ENCODE measurements around the gene TRHDE. TPM values are rescaled to one million over a fixed set of nuclear protein-coding genes. Genes with fewer than 3 reads are reported as not detected.

TRHDE gene
- total RNA-seq, 3 donors from 2014 or later = 0.98 to 43.2 (median 2.2) TPM

- Histone ChIP-seq H3K36me3 (no peaks in the 10 kb centered on the region), H3K4me3 (no peak overlapping the region), H3K4me1 (no peaks in the 10 kb centered on the region), H3K27me3 (no peaks in the 10 kb centered on the region), H3K27ac (no peak overlapping the region), H3K9me3 (no peaks in the 10 kb centered on the region)
- intact Hi-C loops (cut with DNase I; ENCODE audit: low total_unique reads) = no loop called here
- TF ChIP-seq POLR2A (IDR thresholded peaks at IDR 0.05) = no peak
- TF ChIP-seq CTCF (IDR thresholded peaks at IDR 0.05) = no peak
- no peak for TF ChIP-seq POLR2AphosphoS5 (IDR thresholded peaks at IDR 0.05)
- no peak for DNase-seq (ENCODE audit: low spot score in 2 of 2)
Observed at GRCh38 chr12:72610854-72611358, 338.7 kb downstream of the TRHDE start.

GRCh38 chr12:72612171-72612570 lies 340.0 kb downstream of the TRHDE start:
- H3K27me3 ChIP-seq = no peaks in the 10 kb centered on the region
- H3K36me3 ChIP-seq = no peaks in the 10 kb centered on the region
- DNase-seq (ENCODE audit: low spot score in 2 of 2) = no peak
- H3K27ac ChIP-seq = no peak overlapping the region
- no peaks in the 10 kb centered on the region for H3K4me1 ChIP-seq
- intact Hi-C loops (cut with DNase I; ENCODE audit: low total_unique reads) = no loop called here
- TF ChIP-seq POLR2AphosphoS5 (IDR thresholded peaks at IDR 0.05) = no peak
- no peak for TF ChIP-seq CTCF (IDR thresholded peaks at IDR 0.05)
- no peak for TF ChIP-seq POLR2A (IDR thresholded peaks at IDR 0.05)
- no peak overlapping the region for H3K4me3 ChIP-seq
- no peaks in the 10 kb centered on the region for H3K9me3 ChIP-seq

- Histone ChIP-seq H3K27ac (no peak overlapping the region), H3K27me3 (no peaks in the 10 kb centered on the region), H3K9me3 (no peaks in the 10 kb centered on the region), H3K4me1 (no peaks in the 10 kb centered on the region), H3K36me3 (no peaks in the 10 kb centered on the region), H3K4me3 (no peak overlapping the region)
- no peak for DNase-seq (ENCODE audit: low spot score in 2 of 2)
- TF ChIP-seq POLR2AphosphoS5 (IDR thresholded peaks at IDR 0.05) (no peak), POLR2A (IDR thresholded peaks at IDR 0.05) (no peak), CTCF (IDR thresholded peaks at IDR 0.05) (no peak)
- intact Hi-C loops (cut with DNase I; ENCODE audit: low total_unique reads) = no loop called here
Observed at GRCh38 chr12:72618764-72619163, 346.6 kb downstream of the TRHDE start.

- no peaks in the 10 kb centered on the region for H3K36me3 ChIP-seq
- TF ChIP-seq POLR2AphosphoS5 (IDR thresholded peaks at IDR 0.05) = no peak
- no peak for TF ChIP-seq CTCF (IDR thresholded peaks at IDR 0.05)
- no peak for TF ChIP-seq POLR2A (IDR thresholded peaks at IDR 0.05)
- H3K9me3 ChIP-seq = no peaks in the 10 kb centered on the region
- H3K4me3 ChIP-seq = no peak overlapping the region
- H3K27me3 ChIP-seq = no peaks in the 10 kb centered on the region
- intact Hi-C loops (cut with DNase I; ENCODE audit: low total_unique reads) = no loop called here
- no peak for DNase-seq (ENCODE audit: low spot score in 2 of 2)
- H3K27ac ChIP-seq = no peak overlapping the region
- H3K4me1 ChIP-seq = no peaks in the 10 kb centered on the region
Observed at GRCh38 chr12:72622556-72622955, 350.4 kb downstream of the TRHDE start.

- no peaks in the 10 kb centered on the region for H3K27me3 ChIP-seq
- no peak for DNase-seq (ENCODE audit: low spot score in 2 of 2)
- H3K36me3 ChIP-seq = no peaks in the 10 kb centered on the region
- H3K4me1 ChIP-seq = no peaks in the 10 kb centered on the region
- TF ChIP-seq POLR2A (IDR thresholded peaks at IDR 0.05) = no peak
- TF ChIP-seq POLR2AphosphoS5 (IDR thresholded peaks at IDR 0.05) = no peak
- TF ChIP-seq CTCF (IDR thresholded peaks at IDR 0.05) = no peak
- intact Hi-C loops (cut with DNase I; ENCODE audit: low total_unique reads) = no loop called here
- H3K27ac ChIP-seq = no peak overlapping the region
- H3K9me3 ChIP-seq = no peaks in the 10 kb centered on the region
- no peak overlapping the region for H3K4me3 ChIP-seq
Observed at GRCh38 chr12:72631926-72632685, 359.9 kb downstream of the TRHDE start.

Measured in breast epithelium (tissue), 4 donors.